HEK293T (cell line): ENCODE data around the gene CLDN6.

Experiments used
- CTCF ChIA-PET: fragments of 350-600 bp; formaldehyde crosslinking; extraction: SDS; loops from one replicate; lab custom pipeline; 2021; ENCODE audit warnings: antibody characterized with exemption, inconsistent platforms; lab: Yijun Ruan, JAX
- POLR2A ChIA-PET: fragments of 350-600 bp; formaldehyde crosslinking; extraction: SDS; loops from one replicate; lab custom pipeline; 2020; ENCODE audit warnings: antibody characterized with exemption, inconsistent platforms; lab: Yijun Ruan, JAX
- DNase-seq: peaks from one replicate; pipeline ENCODE4 v3.0.0; 2012; ENCODE audit warnings: mixed read lengths; ENCODE audit errors: extremely low spot score
- ARNT ChIP-seq: fragments of 450-650 bp; IDR thresholded peaks from 2 replicates; pipeline ENCODE4 v1.6.1; 2017; ENCODE audit warnings: mild to moderate bottlenecking
- BHLHE40 ChIP-seq: fragments of 450-650 bp; IDR thresholded peaks from 2 replicates; pipeline ENCODE4 v1.6.1; 2016; ENCODE audit warnings: mild to moderate bottlenecking, moderate library complexity, borderline replicate concordance
- CTBP1 ChIP-seq: fragments of 450-650 bp; IDR thresholded peaks from 2 replicates; pipeline ENCODE4 v1.6.1; 2016; ENCODE audit warnings: borderline replicate concordance
- ELF4 ChIP-seq: fragments of 450-650 bp; IDR thresholded peaks from 2 replicates; pipeline ENCODE4 v1.6.1; 2017; ENCODE audit warnings: antibody characterized with exemption
- FOXA1 ChIP-seq: fragments of 450-650 bp; IDR thresholded peaks from 2 replicates; pipeline ENCODE4 v1.6.1; 2016; ENCODE audit warnings: mild to moderate bottlenecking
- FOXK2 ChIP-seq: fragments of 450-650 bp; IDR thresholded peaks from 2 replicates; pipeline ENCODE4 v1.6.1; 2016; ENCODE audit warnings: mild to moderate bottlenecking
- FOXM1 ChIP-seq: fragments of 450-650 bp; IDR thresholded peaks from 2 replicates; pipeline ENCODE4 v1.6.1; 2017; ENCODE audit warnings: mild to moderate bottlenecking, borderline replicate concordance
- HDGF ChIP-seq: fragments of 450-650 bp; IDR thresholded peaks from 2 replicates; pipeline ENCODE4 v1.6.1; 2017; ENCODE audit warnings: antibody characterized with exemption, borderline replicate concordance
- L3MBTL2 ChIP-seq: fragments of 450-650 bp; conservative IDR thresholded peaks from 2 replicates; pipeline ENCODE4 v1.6.1; 2016; ENCODE audit warnings: mild to moderate bottlenecking
- LEF1 ChIP-seq: fragments of 450-650 bp; IDR thresholded peaks from 2 replicates; pipeline ENCODE4 v1.6.1; 2017; ENCODE audit warnings: mild to moderate bottlenecking, borderline replicate concordance
- NFRKB ChIP-seq: fragments of 450-650 bp; IDR thresholded peaks from 2 replicates; pipeline ENCODE4 v1.6.1; 2016; ENCODE audit warnings: mild to moderate bottlenecking, moderate library complexity
- PKNOX1 ChIP-seq: fragments of 450-650 bp; IDR thresholded peaks from 2 replicates; pipeline ENCODE4 v1.6.1; 2016
- SP1 ChIP-seq: fragments of 450-650 bp; IDR thresholded peaks from 2 replicates; pipeline ENCODE4 v1.6.1; 2017
- SUZ12 ChIP-seq: fragments of 450-650 bp; IDR thresholded peaks from 2 replicates; pipeline ENCODE4 v1.6.1; 2016; ENCODE audit warnings: mild to moderate bottlenecking
- TARDBP ChIP-seq: fragments of 450-650 bp; IDR thresholded peaks from 2 replicates; pipeline ENCODE4 v1.6.1; 2016
- ZNF384 ChIP-seq: fragments of 450-650 bp; IDR thresholded peaks from 2 replicates; pipeline ENCODE4 v1.6.1; 2016

Gene CLDN6

GRCh38 chr16:3036726-3037315 lies 18.8 kb upstream of the CLDN6 start, which contains the start of gene BICDL2:
BICDL2 (minus strand) TSS chr16:3036944; CDS start chr16:3035496, 1,448 bp downstream.
- ChIA-PET CTCF (no interaction called here), POLR2A (no interaction called here)
- no peak for DNase-seq
- TF ChIP-seq PKNOX1 (no peak), FOXM1 (no peak), FOXA1 (no peak), ZNF384 (no peak), BHLHE40 (no peak), HDGF (no peak)

- TF ChIP-seq ARNT (no peak), PKNOX1 (no peak), ELF4 (no peak), LEF1 (no peak), SUZ12 (no peak), BHLHE40 (no peak), TARDBP (no peak), FOXM1 (no peak), NFRKB (no peak), ZNF384 (no peak), CTBP1 (no peak)
- POLR2A ChIA-PET: interaction anchor here (1.2 kb wide), 1 partner anchor 19 kb away, joined by 3 read pairs; no protein-coding TSS in a partner anchor
Observed at GRCh38 chr16:3035972-3036725, 18.2 kb upstream of the CLDN6 start.

GRCh38 chr16:3035289-3035971 lies 17.4 kb upstream of the CLDN6 start:
- no peak for TF ChIP-seq ELF4
- no peak for TF ChIP-seq LEF1
- TF ChIP-seq SUZ12: no peak
- TF ChIP-seq CTBP1: no peak
- no peak for TF ChIP-seq ZNF384
- TF ChIP-seq TARDBP: no peak
- CTCF ChIA-PET: interaction anchor here (1.2 kb wide), 1 partner anchor 8 kb away, joined by 3 read pairs; no protein-coding TSS in a partner anchor
- POLR2A ChIA-PET: interaction anchor here (1.2 to 1.4 kb wide), 3 partner anchors 12 to 19 kb away, joined by 3 to 5 read pairs (median 5); no protein-coding TSS in a partner anchor
- no peak for DNase-seq

More at GRCh38 chr16:3035972-3036725, 18.2 kb upstream of the CLDN6 start:
- CTCF ChIA-PET: interaction anchor here (1.2 kb wide), 1 partner anchor 9 kb away, joined by 3 read pairs; no protein-coding TSS in a partner anchor
- DNase-seq: no peak

- TF ChIP-seq L3MBTL2 (no peak), FOXM1 (no peak), LEF1 (no peak), SP1 (no peak), NFRKB (no peak), BHLHE40 (no peak)
- ChIA-PET POLR2A (interaction anchor here (1.1 to 2.8 kb wide), 3 partner anchors 12 to 29 kb away, joined by 3 to 55 read pairs (median 12); partner anchors contain the start of genes CLDN6, HCFC1R1, THOC6 and TNFRSF12A), CTCF (interaction anchor here (0.8 to 3.7 kb wide), 6 partner anchors 11 to 28 kb away, joined by 4 to 38 read pairs (median 14); partner anchors contain the start of genes CLDN6, MMP25 and TNFRSF12A)
- DNase-seq: no peak
Observed at GRCh38 chr16:3032624-3033023, 14.6 kb upstream of the CLDN6 start.

GRCh38 chr16:3030222-3031212 lies 12.5 kb upstream of the CLDN6 start:
- TF ChIP-seq ARNT (no peak), FOXA1 (no peak), LEF1 (no peak), NFRKB (no peak), PKNOX1 (no peak), FOXK2 (no peak), L3MBTL2 (no peak), FOXM1 (no peak), ZNF384 (no peak), BHLHE40 (no peak), HDGF (no peak), SP1 (no peak), ELF4 (no peak), SUZ12 (no peak), TARDBP (no peak), CTBP1 (no peak)
- ChIA-PET POLR2A (interaction anchor here (0.8 to 2.8 kb wide), 6 partner anchors 10 to 50 kb away, joined by 3 to 55 read pairs (median 4); partner anchors contain the start of genes CLDN6, HCFC1R1, PKMYT1 and THOC6), CTCF (interaction anchor here (0.5 to 3.7 kb wide), 14 partner anchors 9 to 138 kb away, joined by 3 to 38 read pairs (median 7); partner anchors contain the start of genes CLDN6, MMP25 and TNFRSF12A)
- DNase-seq: no peak
